Measurements from ENCODE around the gene MNX1.

GRCh38 chr7:157044147-157044687, 33.8 kb upstream of the MNX1 start:
- TF ChIP-seq CTCF (IDR thresholded peaks at IDR 0.05; ENCODE audit: poor library complexity, severe bottlenecking) (no peak), POLR2AphosphoS5 (IDR thresholded peaks at IDR 0.05) (no peak), EZH2 (IDR thresholded peaks at IDR 0.05; ENCODE audit: borderline replicate concordance, insufficient read depth, low read length, poor library complexity, severe bottlenecking) (no peak), EP300 (conservative IDR thresholded peaks at IDR 0.05; ENCODE audit: poor library complexity, severe bottlenecking) (no peak)

Measured in neural cell (in vitro differentiated cells).